Activated naive CD4-positive, alpha-beta T cell treated with anti-CD3 and anti-CD28 coated beads, Interleukin-2, amount 50 U/mL, for 24 hours (primary cell): ENCODE measurements around the gene SZRD1.
"Not testable (repeated sequence)": the region's sequence is repeated elsewhere in the genome, so short reads cannot be mapped to it uniquely, and the experiment has no call there.

Source experiments
- H3K27ac Mint-ChIP-seq: one replicate; pipeline ENCODE4 v1.8.0; 2021; ENCODE audit warnings: mild to moderate bottlenecking, mixed read lengths
- H3K27me3 Mint-ChIP-seq: one replicate; pipeline ENCODE4 v1.8.0; 2021; ENCODE audit warnings: mixed read lengths
- H3K36me3 Mint-ChIP-seq: one replicate; pipeline ENCODE4 v1.8.0; 2021; ENCODE audit warnings: mixed read lengths
- H3K4me1 Mint-ChIP-seq: one replicate; pipeline ENCODE4 v1.8.0; 2021; ENCODE audit warnings: mixed read lengths
- H3K4me3 Mint-ChIP-seq: one replicate; pipeline ENCODE4 v1.8.0; 2021; ENCODE audit warnings: mild to moderate bottlenecking, mixed read lengths
- H3K9me3 Mint-ChIP-seq: one replicate; pipeline ENCODE4 v1.8.0; 2021; ENCODE audit warnings: mixed read lengths

The SZRD1 gene

GRCh38 chr1:16352842-16353535 lies 14.1 kb upstream of the SZRD1 start:
- H3K27me3 Mint-ChIP-seq: no peaks in the 10 kb centered on the region

GRCh38 chr1:16354619-16355018 lies 12.4 kb upstream of the SZRD1 start:
- Mint-ChIP-seq H3K27me3 (no peaks in the 10 kb centered on the region), H3K36me3 (no peaks in the 10 kb centered on the region), H3K4me1 (peaks cover 30% of the 10 kb centered on the region), H3K4me3 (no peak overlapping the region), H3K9me3 (no peaks in the 10 kb centered on the region), H3K27ac (no peak overlapping the region)

More at GRCh38 chr1:16352842-16353535, 14.1 kb upstream of the SZRD1 start:
- Mint-ChIP-seq H3K4me3 (peak overlapping the region; percentile 93), H3K36me3 (no peaks in the 10 kb centered on the region), H3K4me1 (peaks cover 40% of the 10 kb centered on the region), H3K9me3 (no peaks in the 10 kb centered on the region), H3K27ac (peak overlapping the region; percentile 84)

DNA sequence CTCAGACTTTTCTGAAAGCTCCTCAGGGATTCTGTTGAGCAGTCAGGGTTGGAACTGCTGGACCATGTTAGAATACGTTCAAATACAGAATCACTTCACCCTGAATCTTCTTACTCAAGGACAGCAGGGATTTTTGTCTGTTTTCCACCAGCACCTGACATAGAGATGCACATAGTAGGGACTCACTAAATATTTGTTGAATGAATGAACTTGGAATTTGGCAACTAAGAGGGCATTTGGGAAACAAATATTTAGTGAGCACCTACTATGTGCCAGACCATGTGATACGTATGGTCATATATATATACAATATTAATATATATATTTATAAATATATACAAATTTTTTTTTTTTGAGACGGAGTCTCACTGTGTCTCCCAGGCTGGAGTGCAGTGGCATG lies 10.2 kb upstream of the SZRD1 start:
- no peak overlapping the region for H3K27ac Mint-ChIP-seq
- no peaks in the 10 kb centered on the region for H3K36me3 Mint-ChIP-seq
- peaks cover 12% of the 10 kb centered on the region for H3K4me1 Mint-ChIP-seq
- no peaks in the 10 kb centered on the region for H3K27me3 Mint-ChIP-seq
- no peak overlapping the region for H3K4me3 Mint-ChIP-seq
- H3K9me3 Mint-ChIP-seq: no peaks in the 10 kb centered on the region

DNA sequence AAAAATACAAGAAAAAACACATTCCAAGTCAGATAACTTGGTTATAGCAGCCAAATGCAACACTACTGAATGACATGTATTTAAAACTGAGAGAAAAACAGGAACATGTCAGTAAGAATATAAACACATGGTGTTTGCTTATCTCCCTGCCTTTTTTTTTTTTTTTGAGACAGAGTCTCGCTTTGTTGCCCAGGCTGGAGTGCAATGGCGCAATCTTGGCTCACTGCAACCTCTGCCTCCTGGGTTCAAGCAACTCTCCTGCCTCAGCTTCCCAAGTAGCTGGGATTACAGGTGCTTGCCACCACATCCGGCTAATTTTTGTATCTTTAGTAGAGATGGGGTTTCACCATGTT lies 1.9 kb upstream of the SZRD1 start:
- H3K4me3 Mint-ChIP-seq, H3K27ac Mint-ChIP-seq, H3K9me3 Mint-ChIP-seq, H3K36me3 Mint-ChIP-seq, H3K27me3 Mint-ChIP-seq: not testable (repeated sequence)
- peaks cover 29% of the 10 kb centered on the region for H3K4me1 Mint-ChIP-seq

- Mint-ChIP-seq H3K9me3 (no peaks in the 10 kb centered on the region), H3K36me3 (peaks cover 6% of the 10 kb centered on the region), H3K4me3 (peak overlapping the region; percentile 96), H3K27me3 (no peaks in the 10 kb centered on the region), H3K27ac (peak overlapping the region; percentile 98), H3K4me1 (peaks cover 43% of the 10 kb centered on the region)
These were observed 371 bp downstream of the SZRD1 start for GRCh38 chr1:16367258-16367967.

GRCh38 chr1:16367968-16368890 lies 1.2 kb downstream of the SZRD1 start:
- H3K4me3 Mint-ChIP-seq: peak overlapping the region; percentile 96
- H3K27ac Mint-ChIP-seq: peak overlapping the region; percentile 98
- H3K27me3 Mint-ChIP-seq: no peaks in the 10 kb centered on the region
- H3K36me3 Mint-ChIP-seq: peaks cover 12% of the 10 kb centered on the region
- H3K4me1 Mint-ChIP-seq: peaks cover 48% of the 10 kb centered on the region
- no peaks in the 10 kb centered on the region for H3K9me3 Mint-ChIP-seq

DNA sequence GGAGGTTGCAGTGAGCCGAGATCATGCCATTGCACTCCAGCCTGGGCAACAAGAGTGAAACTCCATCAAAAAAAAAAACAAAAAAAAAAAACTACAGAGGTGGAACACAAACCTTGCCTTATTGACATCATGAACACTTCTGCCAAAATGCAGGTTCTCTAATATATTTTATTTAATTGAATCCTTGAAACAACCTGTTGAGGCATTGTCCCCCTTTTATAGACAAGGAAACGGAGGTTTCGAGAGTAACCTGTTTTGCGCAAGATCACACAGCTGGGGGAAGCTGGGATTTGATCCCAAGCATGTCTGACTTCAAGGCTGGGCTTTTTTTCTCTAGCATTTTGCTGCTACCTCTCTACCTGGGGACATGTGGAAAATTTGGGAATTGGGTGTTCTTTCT lies 2.8 kb downstream of the SZRD1 start:
- Mint-ChIP-seq H3K4me3 (no peak overlapping the region), H3K36me3 (peaks cover 12% of the 10 kb centered on the region), H3K9me3 (no peaks in the 10 kb centered on the region), H3K27ac (no peak overlapping the region), H3K27me3 (no peaks in the 10 kb centered on the region), H3K4me1 (peaks cover 59% of the 10 kb centered on the region)

- Mint-ChIP-seq H3K9me3 (no peaks in the 10 kb centered on the region), H3K27ac (peak overlapping the region; percentile 79), H3K4me3 (peak overlapping the region; percentile 73), H3K27me3 (no peaks in the 10 kb centered on the region), H3K36me3 (peaks cover 12% of the 10 kb centered on the region), H3K4me1 (peaks cover 76% of the 10 kb centered on the region)
These were observed 4.7 kb downstream of the SZRD1 start for GRCh38 chr1:16371725-16372124.

- Mint-ChIP-seq H3K4me1 (peaks cover 83% of the 10 kb centered on the region), H3K9me3 (no peaks in the 10 kb centered on the region), H3K27me3 (no peaks in the 10 kb centered on the region), H3K4me3 (peak overlapping the region; percentile 45), H3K36me3 (peaks cover 12% of the 10 kb centered on the region), H3K27ac (peak overlapping the region; percentile 86)
These were observed 5.7 kb downstream of the SZRD1 start for GRCh38 chr1:16372535-16373285.

DNA sequence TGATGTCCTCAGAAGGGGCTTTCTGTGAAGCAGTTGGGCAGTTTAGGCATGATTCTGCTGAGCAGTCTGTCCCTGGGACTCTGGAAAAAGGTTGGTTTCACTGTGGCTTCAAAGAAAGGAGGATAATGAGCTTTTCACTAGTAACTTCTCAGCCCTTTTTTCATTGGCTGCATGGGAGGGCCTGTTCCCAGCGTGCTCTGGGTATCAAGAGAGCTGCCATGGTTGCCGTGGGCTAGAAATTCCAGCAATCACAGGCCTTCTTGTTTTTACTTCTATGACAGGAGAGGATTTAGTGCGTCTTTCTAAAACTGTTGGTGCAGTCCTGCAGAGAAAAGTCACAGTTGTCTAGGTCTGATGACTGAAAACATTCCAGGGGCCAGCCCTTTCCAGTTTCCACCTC lies 7.2 kb downstream of the SZRD1 start:
- Mint-ChIP-seq H3K27ac (peak overlapping the region; percentile 62), H3K27me3 (no peaks in the 10 kb centered on the region), H3K36me3 (peaks cover 11% of the 10 kb centered on the region), H3K4me1 (peaks cover 84% of the 10 kb centered on the region), H3K4me3 (peak overlapping the region; percentile 65), H3K9me3 (no peaks in the 10 kb centered on the region)

DNA sequence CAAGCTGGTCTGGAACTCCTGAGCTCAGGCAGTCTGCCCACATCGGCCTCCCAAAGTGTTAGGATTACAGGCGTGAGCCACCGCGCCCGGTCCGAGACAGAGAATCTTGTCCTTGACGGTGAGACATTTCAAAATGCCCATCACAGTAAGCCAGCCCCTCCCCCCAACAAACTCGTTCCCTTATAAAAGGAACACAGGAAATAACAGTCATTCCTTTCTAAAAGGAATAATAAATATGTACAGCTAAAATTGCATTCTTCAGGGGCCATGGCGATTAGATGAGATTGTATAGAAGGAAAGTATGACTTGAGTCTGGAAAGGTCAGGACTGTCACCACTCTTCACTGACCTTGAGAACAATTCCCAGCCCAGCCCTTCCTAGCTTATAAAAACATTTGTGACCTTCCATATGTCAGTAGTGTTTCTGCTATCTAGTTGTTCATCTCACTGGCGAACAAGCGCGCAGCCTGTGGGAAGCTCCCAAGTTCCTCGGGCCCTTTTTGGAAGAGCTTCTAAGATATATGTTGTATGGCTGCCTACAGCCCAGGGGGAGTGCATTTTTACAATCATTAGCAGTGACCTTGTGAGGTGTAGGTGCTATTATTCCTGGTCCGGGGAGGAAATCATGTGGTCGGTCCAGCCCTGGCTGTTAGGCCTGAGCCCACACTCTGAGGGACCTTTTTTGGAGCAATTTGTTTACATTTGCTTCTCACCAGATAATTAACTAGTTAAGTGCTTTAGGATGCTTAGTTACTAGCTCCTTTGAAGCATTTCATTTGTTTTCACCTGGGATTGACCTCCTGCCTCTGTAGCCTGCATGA lies 8.7 kb downstream of the SZRD1 start:
- H3K9me3 Mint-ChIP-seq: no peaks in the 10 kb centered on the region
- peaks cover 11% of the 10 kb centered on the region for H3K36me3 Mint-ChIP-seq
- H3K27ac Mint-ChIP-seq: no peak overlapping the region
- peak overlapping the region; percentile 26 for H3K4me3 Mint-ChIP-seq
- no peaks in the 10 kb centered on the region for H3K27me3 Mint-ChIP-seq
- peaks cover 84% of the 10 kb centered on the region for H3K4me1 Mint-ChIP-seq

DNA sequence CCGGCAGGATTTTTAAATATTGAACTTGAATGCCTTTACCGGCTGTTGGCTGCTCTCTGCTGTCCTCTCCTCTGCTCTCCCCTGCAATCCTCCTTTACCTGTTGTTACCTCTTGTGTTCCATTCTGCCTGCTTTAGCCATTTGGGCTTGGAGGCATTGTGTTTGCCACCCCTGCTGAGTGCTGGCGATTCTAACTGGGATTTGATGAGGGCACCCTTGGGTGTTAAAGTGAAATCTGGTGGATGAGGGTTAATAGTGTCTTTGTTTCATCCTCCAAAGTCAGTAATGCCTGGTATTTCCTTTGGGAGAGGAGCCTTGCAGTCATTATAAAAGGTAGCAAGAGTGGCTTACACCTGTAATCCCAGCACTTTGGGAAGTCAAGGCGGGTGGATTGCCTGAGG lies 9.9 kb downstream of the SZRD1 start:
- Mint-ChIP-seq H3K27ac (peak overlapping the region; percentile 74), H3K27me3 (no peaks in the 10 kb centered on the region), H3K36me3 (peaks cover 7% of the 10 kb centered on the region), H3K4me3 (no peak overlapping the region), H3K9me3 (no peaks in the 10 kb centered on the region), H3K4me1 (peaks cover 81% of the 10 kb centered on the region)

DNA sequence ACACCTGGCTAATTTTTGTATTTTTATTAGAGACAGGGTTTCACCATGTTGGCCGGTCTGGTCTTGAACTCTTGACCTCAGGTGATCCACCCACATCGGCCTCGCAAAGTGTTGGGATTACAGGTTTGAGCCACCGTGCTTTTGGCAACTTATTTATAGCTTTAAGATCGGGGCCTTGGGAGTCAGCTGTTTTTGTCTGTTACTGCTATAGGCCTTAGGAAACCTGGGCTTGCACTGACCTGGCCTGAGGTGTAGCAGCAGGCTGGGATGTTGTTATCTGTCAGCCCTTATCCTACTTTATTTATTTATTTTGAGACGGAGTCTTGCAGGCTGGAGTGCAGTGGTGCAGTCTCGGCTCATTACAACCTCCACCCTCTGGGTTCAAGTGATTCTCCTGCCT lies 11.4 kb downstream of the SZRD1 start:
- Mint-ChIP-seq H3K27ac (no peak overlapping the region), H3K4me3 (no peak overlapping the region), H3K27me3 (no peaks in the 10 kb centered on the region), H3K9me3 (no peaks in the 10 kb centered on the region), H3K4me1 (peaks cover 75% of the 10 kb centered on the region), H3K36me3 (peaks cover 2% of the 10 kb centered on the region)

DNA sequence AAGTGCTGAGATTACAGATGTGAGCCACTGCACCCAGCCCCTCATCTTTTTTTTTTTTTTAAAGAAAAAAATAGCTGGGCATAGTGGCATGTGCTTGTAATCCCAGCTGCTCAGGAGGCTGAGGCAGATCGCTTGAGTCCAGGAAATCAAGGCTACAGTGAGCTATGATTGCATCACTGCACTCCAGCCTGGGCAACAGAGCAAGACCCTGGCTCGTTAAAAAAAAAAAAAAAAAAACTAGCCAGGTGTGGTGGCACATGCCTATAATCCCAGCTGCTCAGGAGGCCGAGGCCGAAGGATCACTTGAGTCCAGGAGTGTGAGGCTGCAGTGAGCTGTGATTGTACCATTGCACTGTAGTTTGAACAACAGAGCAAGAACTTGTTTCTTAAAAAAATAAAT lies 13.8 kb downstream of the SZRD1 start:
- Mint-ChIP-seq H3K27me3 (no peaks in the 10 kb centered on the region), H3K4me1 (peaks cover 73% of the 10 kb centered on the region), H3K36me3 (peaks cover 2% of the 10 kb centered on the region), H3K9me3 (no peaks in the 10 kb centered on the region), H3K27ac (no peak overlapping the region), H3K4me3 (no peak overlapping the region)
